Thymus (tissue), 11 donors: ENCODE data around the gene TTLL8. TPM values are rescaled to one million over a fixed set of nuclear protein-coding genes. Genes with fewer than 3 reads are reported as not detected.

Source experiments
- DNase-seq, 9 donors: peaks; one replicate each; pipeline ENCODE4 v3.0.0-alpha.2; 2013; ENCODE audit warnings: low spot score in 9 of 9, low read depth in 6 of 9, missing footprints in 1 of 9
- H3K27ac ChIP-seq, 2 donors: one replicate each; pipeline ENCODE4 v1.5.1; 2013; ENCODE audit warnings: control low read depth in 1 of 2, low read depth in 1 of 2, low read length in 1 of 2, mild to moderate bottlenecking in 1 of 2, moderate library complexity in 1 of 2
- H3K27me3 ChIP-seq, 2 donors: one replicate each; pipeline ENCODE4 v1.5.1; 2013; ENCODE audit warnings: low read length in 1 of 2; ENCODE audit not compliant: control insufficient read depth in 2 of 2, insufficient read depth in 1 of 2
- H3K36me3 ChIP-seq, 2 donors: one replicate each; pipeline ENCODE4 v1.5.1; 2013; ENCODE audit warnings: low read length in 1 of 2, mild to moderate bottlenecking in 1 of 2, moderate library complexity in 1 of 2; ENCODE audit not compliant: control insufficient read depth in 2 of 2, insufficient read depth in 2 of 2
- H3K4me1 ChIP-seq, 2 donors: one replicate each; pipeline ENCODE4 v1.5.1; 2013; ENCODE audit warnings: low read length in 2 of 2; ENCODE audit not compliant: control insufficient read depth in 2 of 2, insufficient read depth in 2 of 2
- H3K4me3 ChIP-seq, 2 donors: one replicate each; pipeline ENCODE4 v1.5.1; 2013; ENCODE audit warnings: low read length in 2 of 2, control low read depth in 1 of 2, mild to moderate bottlenecking in 1 of 2
- H3K9me3 ChIP-seq, 2 donors: one replicate each; pipeline ENCODE4 v1.5.1; 2013; ENCODE audit warnings: low read length in 1 of 2, mild to moderate bottlenecking in 1 of 2; ENCODE audit not compliant: control insufficient read depth in 2 of 2, insufficient read depth in 1 of 2
- WGBS: extraction: QIAGEN DNeasy Blood & Tissue Kit; methylation state at CpG from one replicate; pipeline ENCODE4 v1.1.7; 2013; 5-methylcytosine and 5-hydroxymethylcytosine counted together
- polyA plus RNA-seq: library from polyadenylated mRNA; stranded (reverse); fragments of 200-250 nt; gene quantifications from one replicate; pipeline ENCODE4 v1.2.3, GENCODE V29; 2013
- total RNA-seq: library from RNA; stranded (reverse); fragments of 120-200 nt; gene quantifications from one replicate; pipeline ENCODE4 v1.2.4, GENCODE V29; 2013
- donor health status: healthy.

The TTLL8 gene
- total and polyA plus RNA-seq, 2 donors: not detected

DNA sequence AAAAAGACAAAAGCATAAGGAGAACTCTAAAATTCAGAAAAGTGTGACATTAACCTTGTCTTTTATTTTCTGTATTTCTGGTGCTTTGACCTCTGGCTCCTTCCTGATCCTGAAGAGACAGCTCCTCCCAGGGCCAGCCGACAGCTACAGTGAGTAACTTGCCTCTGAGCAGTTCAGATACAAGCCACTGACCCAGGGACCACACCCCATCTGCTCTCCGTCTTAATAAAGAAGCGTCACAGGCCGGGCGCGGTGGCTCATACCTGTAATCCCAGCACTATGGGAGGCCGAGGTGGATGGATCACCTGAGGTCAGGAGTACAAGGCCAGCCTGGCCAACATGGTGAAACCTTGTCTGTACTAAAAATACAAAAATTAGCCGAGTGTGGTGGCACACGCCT lies 20.7 kb upstream of the TTLL8 start:
- peaks cover 0 to 4% of the 10 kb centered on the region in 2 donors for H3K27me3 ChIP-seq
- peaks cover 0 to 1% of the 10 kb centered on the region in 2 donors for H3K9me3 ChIP-seq
- no peaks in the 10 kb centered on the region for H3K36me3 ChIP-seq
- H3K4me1 ChIP-seq: peaks cover 0 to 3% of the 10 kb centered on the region in 2 donors
- 98% methylated on average over 9 of the region's 9 CpGs for WGBS
- no peak overlapping the region for H3K4me3 ChIP-seq
- no peak overlapping the region for H3K27ac ChIP-seq
- DNase-seq: no peak

DNA sequence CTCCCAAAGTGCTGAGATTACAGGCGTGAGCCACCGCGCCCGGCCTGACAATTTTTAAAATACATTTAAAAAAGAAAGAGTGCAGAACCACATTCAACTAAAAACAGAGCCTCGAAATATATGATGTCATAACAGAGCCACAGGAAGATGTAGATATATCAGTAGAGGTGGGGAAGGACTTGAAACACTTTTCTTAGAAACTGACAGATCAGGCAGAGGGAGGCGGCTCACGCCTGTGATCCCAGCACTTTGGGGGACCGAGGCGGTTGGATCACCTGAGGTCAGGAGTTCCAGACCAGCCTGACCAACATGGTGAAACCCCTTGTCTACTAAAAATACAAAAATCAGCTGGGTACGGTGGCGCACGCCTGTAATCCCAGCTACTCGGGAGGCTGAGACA lies 20.1 kb upstream of the TTLL8 start:
- WGBS: 97% methylated on average over 13 of the region's 13 CpGs
- H3K4me1 ChIP-seq: peaks cover 0 to 3% of the 10 kb centered on the region in 2 donors
- H3K4me3 ChIP-seq: no peak overlapping the region
- H3K36me3 ChIP-seq: no peaks in the 10 kb centered on the region
- DNase-seq: no peak
- H3K9me3 ChIP-seq: peaks cover 0 to 1% of the 10 kb centered on the region in 2 donors
- H3K27me3 ChIP-seq: no peaks in the 10 kb centered on the region
- H3K27ac ChIP-seq: no peak overlapping the region

DNA sequence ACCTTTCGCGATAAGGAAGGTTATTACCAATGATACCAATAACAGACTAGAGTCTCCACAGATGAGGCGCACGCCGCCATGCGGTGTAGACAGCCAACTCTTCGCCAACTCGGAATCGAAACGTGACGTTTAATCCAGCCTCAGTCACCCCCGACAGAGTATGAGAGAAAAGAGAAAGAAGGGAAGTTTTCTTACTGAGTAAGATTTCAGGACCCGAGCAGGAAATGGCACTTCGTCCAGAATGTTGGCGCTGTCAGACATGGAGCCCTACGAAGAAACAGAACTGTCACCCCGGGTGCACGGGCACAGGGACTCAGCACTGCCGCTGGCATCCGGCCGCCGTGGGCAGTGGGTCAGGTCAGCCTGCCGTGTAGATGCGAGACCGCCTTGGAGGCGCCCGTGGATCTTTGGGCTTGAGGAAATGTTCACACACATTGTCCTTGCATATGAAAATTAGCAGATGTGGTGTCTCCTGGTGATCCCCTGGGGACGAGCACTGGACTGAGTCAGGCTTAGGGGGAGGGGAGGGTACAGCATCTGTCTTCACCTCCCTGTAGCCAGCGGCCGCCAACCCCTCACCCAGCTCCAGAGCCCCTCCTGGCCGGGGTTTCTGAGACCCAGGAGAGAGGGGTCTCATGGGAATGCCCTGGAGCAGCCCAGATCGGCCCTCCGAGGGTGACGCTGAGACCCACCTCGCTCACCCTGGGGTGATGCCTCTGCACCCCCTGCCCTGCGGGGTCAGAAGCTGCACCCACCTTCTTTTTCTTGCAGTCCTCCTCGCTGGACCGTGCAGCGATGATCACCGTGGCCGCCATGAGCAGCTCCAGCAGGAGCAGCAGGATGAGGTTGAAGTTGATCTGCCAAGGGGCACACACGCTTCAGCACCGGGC lies 18.8 kb upstream of the TTLL8 start:
- 95% methylated on average over 43 of the region's 43 CpGs for WGBS

DNA sequence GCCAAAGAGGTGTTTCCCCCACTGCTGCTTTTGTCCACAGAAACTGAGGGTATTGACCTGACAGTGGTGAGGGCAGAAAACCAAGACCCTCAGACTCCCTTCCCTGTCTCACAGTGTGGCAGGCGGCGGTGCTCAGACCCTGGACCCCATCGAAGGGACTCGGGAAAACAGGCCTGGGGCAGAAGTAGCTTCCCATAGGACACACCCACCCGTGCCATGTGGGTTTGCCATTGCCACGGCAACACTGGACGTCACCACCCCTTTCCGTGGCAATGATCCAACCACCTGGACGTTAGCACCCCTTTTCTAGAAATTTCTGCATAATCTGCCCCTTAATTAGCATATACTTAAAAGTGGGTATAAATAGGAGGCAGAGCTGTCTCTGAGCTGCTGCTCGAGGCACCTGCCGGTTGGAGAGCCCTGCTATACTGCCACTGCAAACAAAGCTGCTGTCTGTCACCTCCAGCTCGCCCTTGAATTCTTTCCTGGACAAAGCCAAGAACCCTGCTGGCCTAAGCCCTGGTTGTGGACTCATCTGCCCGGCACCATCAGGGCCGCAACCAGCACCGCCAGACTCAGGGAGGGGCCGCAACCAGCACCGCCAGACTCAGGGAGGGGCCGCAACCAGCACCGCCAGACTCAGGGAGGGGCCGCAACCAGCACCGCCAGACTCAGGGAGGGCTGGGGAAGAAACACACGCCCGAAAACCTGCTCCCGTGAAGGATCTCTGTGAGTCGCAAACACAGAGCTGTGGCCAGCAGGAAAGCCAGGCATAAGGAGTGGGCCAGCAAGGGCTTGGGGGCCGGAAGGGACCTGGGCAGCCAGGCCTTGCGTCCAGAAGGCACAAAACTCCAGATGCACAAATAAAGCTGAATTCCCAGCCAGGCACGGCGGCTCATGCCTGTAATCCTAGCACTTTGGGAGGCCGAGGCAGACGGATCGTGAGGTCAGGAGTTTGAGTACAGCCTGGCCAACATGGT lies 16.7 kb upstream of the TTLL8 start:
- DNase-seq: no peak
- no peak overlapping the region for H3K27ac ChIP-seq

More for the DNA sequence above, 18.8 kb upstream of the TTLL8 start:
- Histone ChIP-seq H3K27ac (no peak overlapping the region), H3K9me3 (peaks cover 0 to 1% of the 10 kb centered on the region in 2 donors), H3K27me3 (no peaks in the 10 kb centered on the region), H3K4me1 (no peaks in the 10 kb centered on the region), H3K36me3 (no peaks in the 10 kb centered on the region), H3K4me3 (no peak overlapping the region)
- no peak for DNase-seq

DNA sequence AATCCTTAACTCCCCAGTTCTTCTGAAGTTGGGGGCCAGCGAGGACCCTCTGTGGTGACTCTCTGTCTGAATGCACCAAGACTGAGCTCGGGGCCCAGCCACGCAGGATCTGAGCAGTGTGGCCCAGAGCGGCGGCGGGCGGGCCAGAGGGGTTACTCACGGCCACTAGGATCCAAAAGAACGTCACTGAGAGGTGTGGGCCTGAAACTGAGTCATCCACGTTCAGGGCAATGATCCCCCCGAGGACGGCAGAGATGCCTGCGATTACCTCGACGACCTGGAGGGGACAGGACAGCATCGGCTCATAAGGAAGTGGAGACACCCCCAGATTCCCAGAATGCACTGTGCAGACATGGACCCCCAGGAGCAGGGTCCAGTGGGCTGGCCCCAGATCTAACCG lies 16.0 kb upstream of the TTLL8 start:
- Histone ChIP-seq H3K36me3 (no peaks in the 10 kb centered on the region), H3K9me3 (peaks cover 0 to 1% of the 10 kb centered on the region in 2 donors), H3K4me1 (no peaks in the 10 kb centered on the region), H3K27ac (no peak overlapping the region), H3K4me3 (no peak overlapping the region), H3K27me3 (no peaks in the 10 kb centered on the region)
- no peak for DNase-seq
- 96% methylated on average over 17 of the region's 17 CpGs for WGBS

More for the DNA sequence above, 16.7 kb upstream of the TTLL8 start:
- no peak overlapping the region for H3K4me3 ChIP-seq
- no peaks in the 10 kb centered on the region for H3K4me1 ChIP-seq
- no peaks in the 10 kb centered on the region for H3K36me3 ChIP-seq
- 96% methylated on average over 32 of the region's 32 CpGs for WGBS
- H3K9me3 ChIP-seq: peaks cover 0 to 1% of the 10 kb centered on the region in 2 donors
- no peaks in the 10 kb centered on the region for H3K27me3 ChIP-seq

DNA sequence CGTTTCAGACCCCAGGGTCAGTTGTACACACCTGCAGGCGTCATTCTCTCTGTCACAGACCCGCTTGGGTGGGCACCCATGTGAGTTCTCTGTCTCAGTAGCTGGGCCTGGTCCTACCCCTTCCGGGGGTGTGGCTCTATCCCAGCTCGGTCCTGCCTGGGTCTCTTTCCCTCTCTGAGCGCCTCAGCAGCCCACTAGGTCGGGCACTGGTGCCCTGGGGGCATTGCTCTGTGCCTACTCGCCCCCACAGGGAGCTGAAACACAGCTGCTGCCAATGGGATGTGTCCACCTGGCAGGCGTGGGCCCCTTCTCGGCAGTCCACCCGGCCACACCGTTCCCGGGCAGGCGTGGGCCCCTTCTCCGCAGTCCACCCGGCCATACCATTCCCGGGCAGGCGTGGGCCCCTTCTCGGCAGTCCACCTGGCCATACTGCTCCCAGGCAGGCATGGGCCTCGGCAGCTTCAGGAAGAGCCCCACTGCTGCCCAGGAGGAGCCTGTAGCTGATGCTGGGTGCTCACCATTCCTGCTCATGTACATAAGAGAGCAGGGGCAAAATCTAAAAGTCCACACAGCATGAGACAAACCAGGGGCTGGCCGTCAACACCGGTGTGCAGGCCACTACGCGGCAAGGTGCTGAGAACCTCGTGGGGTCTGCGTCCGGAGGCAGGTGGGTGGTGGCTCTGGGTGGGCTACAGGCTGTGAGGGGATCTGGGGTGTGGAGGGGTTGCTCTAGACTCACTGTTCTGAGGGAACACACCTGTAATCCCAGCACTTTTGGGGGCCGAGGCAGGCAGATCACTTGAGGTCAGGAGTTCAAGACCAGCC lies 14.8 kb upstream of the TTLL8 start:
- 96% methylated on average over 28 of the region's 28 CpGs for WGBS
- DNase-seq: no peak
- no peaks in the 10 kb centered on the region for H3K36me3 ChIP-seq
- H3K4me3 ChIP-seq: no peak overlapping the region
- no peaks in the 10 kb centered on the region for H3K4me1 ChIP-seq
- H3K27me3 ChIP-seq: no peaks in the 10 kb centered on the region
- no peak overlapping the region for H3K27ac ChIP-seq
- peaks cover 0 to 1% of the 10 kb centered on the region in 2 donors for H3K9me3 ChIP-seq

DNA sequence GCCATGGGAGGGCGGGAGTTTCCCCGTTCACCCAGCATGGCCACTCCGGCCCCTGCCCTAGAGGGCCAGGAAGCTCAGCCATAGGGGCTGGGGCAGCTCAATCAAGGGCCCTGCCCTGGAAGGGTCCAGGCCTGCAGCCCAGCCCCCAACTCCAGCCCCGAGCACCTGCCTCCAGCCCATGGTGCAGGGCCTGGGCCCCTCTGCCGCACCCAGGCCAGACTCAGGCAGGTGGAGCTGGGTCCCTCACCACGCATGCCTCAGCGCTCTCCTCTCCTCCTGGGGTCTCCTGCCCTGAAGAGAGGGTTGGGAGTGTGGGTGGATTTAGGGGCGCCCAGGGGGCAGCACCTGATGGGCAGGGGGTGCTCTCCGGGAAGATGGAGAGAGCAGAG lies 14.1 kb upstream of the TTLL8 start:
- Histone ChIP-seq H3K4me1 (no peaks in the 10 kb centered on the region), H3K27me3 (no peaks in the 10 kb centered on the region), H3K4me3 (no peak overlapping the region), H3K36me3 (no peaks in the 10 kb centered on the region), H3K9me3 (peaks cover 0 to 1% of the 10 kb centered on the region in 2 donors), H3K27ac (no peak overlapping the region)
- DNase-seq: no peak
- 97% methylated on average over 9 of the region's 9 CpGs for WGBS

DNA sequence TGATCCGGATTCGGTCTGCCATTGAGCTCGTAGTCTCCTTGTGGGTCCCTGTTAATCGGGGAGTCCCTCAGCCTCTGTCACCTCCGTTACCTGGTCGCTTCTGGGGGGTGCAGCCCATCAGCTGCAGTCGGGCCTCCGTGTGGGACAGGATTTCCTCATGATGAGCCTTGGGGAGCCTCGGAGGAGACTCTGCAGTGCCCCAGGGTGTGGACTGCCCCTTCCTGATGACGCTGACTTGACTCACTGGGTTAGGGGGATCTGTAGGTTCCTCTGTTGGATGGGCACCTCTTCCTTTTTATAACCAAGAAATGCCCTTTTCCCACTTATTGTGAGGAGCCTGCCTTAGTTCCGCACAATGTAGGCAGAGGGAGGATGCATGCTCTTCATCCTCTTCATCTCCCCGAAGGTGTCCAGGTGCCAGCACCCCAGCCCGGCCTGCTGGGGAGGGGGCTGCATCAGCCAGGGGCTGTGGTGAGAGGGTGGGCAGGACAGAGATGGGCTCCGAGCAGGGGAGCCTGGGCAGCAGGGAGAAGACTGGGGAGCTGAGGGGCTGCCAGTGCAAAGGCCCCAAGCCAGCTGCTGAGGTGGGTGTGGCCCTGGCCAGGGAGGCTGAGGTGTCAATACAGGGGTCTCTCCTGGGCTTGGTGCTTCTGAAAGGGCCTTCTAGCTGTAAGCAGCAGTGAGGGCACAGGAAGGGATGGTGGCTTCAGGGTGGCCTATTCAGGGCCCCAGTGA lies 13.5 kb upstream of the TTLL8 start:
- H3K4me1 ChIP-seq: no peaks in the 10 kb centered on the region
- no peak overlapping the region for H3K27ac ChIP-seq
- no peaks in the 10 kb centered on the region for H3K27me3 ChIP-seq
- no peaks in the 10 kb centered on the region for H3K36me3 ChIP-seq
- no peak overlapping the region for H3K4me3 ChIP-seq
- WGBS: 96% methylated on average over 14 of the region's 14 CpGs
- no peaks in the 10 kb centered on the region for H3K9me3 ChIP-seq
- DNase-seq: no peak
